ENCODE results near the gene ATM. TPM values are rescaled to one million over a fixed set of nuclear protein-coding genes. Genes with fewer than 3 reads are reported as not detected.
A peak's percentile ranks its signal among the peaks of the same experiment; 100 is the strongest.

Gene ATM
- total RNA-seq, 2 donors from 2014 or later = 60.9 to 63.0 TPM

DNA sequence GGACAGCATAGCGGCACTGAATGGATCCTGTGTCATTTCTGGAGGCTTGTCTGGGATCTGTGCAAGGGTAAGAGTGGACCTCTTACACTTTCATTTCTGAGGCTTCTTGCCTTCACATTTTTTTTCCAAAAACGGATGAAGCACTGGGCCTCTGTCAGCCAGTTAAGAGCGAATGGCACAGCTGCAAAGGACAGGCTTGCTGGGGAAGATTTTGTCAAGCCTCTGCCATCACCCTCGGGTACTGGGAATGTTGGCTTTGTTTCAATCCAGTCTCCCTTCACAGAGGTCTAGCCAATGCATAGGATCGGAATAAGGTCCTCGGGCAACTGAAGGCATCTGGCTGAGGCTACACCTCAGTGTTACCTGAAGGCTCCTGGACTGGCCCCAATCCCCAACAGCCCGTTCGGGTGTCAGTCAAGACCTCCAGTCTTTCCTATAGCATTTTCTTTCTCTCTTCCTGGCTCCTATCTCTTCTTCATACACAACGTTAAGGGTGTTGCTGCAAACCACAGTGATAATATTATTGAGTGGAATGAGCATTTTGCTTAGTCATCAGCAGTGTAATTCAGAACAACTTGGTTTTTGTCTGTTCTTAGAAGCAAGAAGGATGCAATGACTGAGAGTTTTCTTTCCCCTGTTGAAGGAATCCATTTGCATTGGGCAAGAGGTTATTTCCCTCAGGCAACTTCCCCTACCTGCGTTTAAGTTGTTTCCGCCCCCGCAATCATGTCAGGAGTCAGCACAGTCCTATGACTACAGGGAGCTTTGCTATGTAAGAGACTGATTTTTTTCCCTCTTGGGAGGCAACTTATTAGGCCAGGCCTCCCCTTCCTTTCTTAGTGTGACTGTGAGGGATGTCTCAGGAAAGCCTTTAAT lies 23.2 kb upstream of the ATM start:
- Histone ChIP-seq H3K27ac (ENCODE audit: low read depth, low read length) (no peak overlapping the region), H3K4me1 (ENCODE audit: control insufficient read depth, insufficient read depth, low read length) (no peaks in the 10 kb centered on the region), H3K9me3 (ENCODE audit: control insufficient read depth, low read length) (peaks cover 16% of the 10 kb centered on the region), H3K9ac (ENCODE audit: extremely low read depth, low read length, poor library complexity, severe bottlenecking) (no peak overlapping the region), H3K27me3 (ENCODE audit: control insufficient read depth, insufficient read depth, low read length, poor library complexity, severe bottlenecking) (no peaks in the 10 kb centered on the region), H3K4me3 (ENCODE audit: low read length) (no peak overlapping the region), H3K36me3 (ENCODE audit: control insufficient read depth, insufficient read depth, low read length) (peaks cover 51% of the 10 kb centered on the region)
- peaks cover 50% of the 10 kb centered on the region for H3K36me3 Mint-ChIP-seq (ENCODE audit: low read depth)
- TF ChIP-seq, protein P1, sequence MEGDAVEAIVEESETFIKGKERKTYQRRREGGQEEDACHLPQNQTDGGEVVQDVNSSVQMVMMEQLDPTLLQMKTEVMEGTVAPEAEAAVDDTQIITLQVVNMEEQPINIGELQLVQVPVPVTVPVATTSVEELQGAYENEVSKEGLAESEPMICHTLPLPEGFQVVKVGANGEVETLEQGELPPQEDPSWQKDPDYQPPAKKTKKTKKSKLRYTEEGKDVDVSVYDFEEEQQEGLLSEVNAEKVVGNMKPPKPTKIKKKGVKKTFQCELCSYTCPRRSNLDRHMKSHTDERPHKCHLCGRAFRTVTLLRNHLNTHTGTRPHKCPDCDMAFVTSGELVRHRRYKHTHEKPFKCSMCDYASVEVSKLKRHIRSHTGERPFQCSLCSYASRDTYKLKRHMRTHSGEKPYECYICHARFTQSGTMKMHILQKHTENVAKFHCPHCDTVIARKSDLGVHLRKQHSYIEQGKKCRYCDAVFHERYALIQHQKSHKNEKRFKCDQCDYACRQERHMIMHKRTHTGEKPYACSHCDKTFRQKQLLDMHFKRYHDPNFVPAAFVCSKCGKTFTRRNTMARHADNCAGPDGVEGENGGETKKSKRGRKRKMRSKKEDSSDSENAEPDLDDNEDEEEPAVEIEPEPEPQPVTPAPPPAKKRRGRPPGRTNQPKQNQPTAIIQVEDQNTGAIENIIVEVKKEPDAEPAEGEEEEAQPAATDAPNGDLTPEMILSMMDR (conservative IDR thresholded peaks at IDR 0.05) = no peak
- no peaks in the 10 kb centered on the region for H3K27me3 Mint-ChIP-seq (ENCODE audit: insufficient read depth)
- no peak overlapping the region for H3K4me3 Mint-ChIP-seq
- peaks cover 19% of the 10 kb centered on the region for H3K4me1 Mint-ChIP-seq
- H3K9me3 Mint-ChIP-seq = peaks cover 9% of the 10 kb centered on the region
- H3K27ac Mint-ChIP-seq = peak overlapping the region; percentile 72
- no peak for DNase-seq
- WGBS, 2 experiments (ENCODE audit: insufficient coverage in 1 of 2, insufficient read length in 1 of 2) = 90 to 94% methylated on average over 6 to 12 of the region's 12 CpGs

GRCh38 chr11:108203075-108203474 lies 19.8 kb upstream of the ATM start:
- peaks cover 58% of the 10 kb centered on the region for H3K36me3 Mint-ChIP-seq (ENCODE audit: low read depth)
- Histone ChIP-seq H3K9ac (ENCODE audit: extremely low read depth, low read length, poor library complexity, severe bottlenecking) (no peak overlapping the region), H3K36me3 (ENCODE audit: control insufficient read depth, insufficient read depth, low read length) (peaks cover 58% of the 10 kb centered on the region), H3K9me3 (ENCODE audit: control insufficient read depth, low read length) (peaks cover 49% of the 10 kb centered on the region), H3K27ac (ENCODE audit: low read depth, low read length) (no peak overlapping the region), H3K27me3 (ENCODE audit: control insufficient read depth, insufficient read depth, low read length, poor library complexity, severe bottlenecking) (no peaks in the 10 kb centered on the region), H3K4me3 (ENCODE audit: low read length) (no peak overlapping the region), H3K4me1 (ENCODE audit: control insufficient read depth, insufficient read depth, low read length) (no peaks in the 10 kb centered on the region)
- TF ChIP-seq, protein P1 (conservative IDR thresholded peaks at IDR 0.05) = no peak
- peaks cover 27% of the 10 kb centered on the region for H3K9me3 Mint-ChIP-seq
- H3K27ac Mint-ChIP-seq = no peak overlapping the region
- no peak overlapping the region for H3K4me3 Mint-ChIP-seq
- H3K27me3 Mint-ChIP-seq (ENCODE audit: insufficient read depth) = no peaks in the 10 kb centered on the region
- H3K4me1 Mint-ChIP-seq = peaks cover 19% of the 10 kb centered on the region
- DNase-seq = no peak
- 86 to 88% methylated on average over 2 of the region's 2 CpGs for WGBS, 2 experiments (ENCODE audit: insufficient coverage in 1 of 2, insufficient read length in 1 of 2)

DNA sequence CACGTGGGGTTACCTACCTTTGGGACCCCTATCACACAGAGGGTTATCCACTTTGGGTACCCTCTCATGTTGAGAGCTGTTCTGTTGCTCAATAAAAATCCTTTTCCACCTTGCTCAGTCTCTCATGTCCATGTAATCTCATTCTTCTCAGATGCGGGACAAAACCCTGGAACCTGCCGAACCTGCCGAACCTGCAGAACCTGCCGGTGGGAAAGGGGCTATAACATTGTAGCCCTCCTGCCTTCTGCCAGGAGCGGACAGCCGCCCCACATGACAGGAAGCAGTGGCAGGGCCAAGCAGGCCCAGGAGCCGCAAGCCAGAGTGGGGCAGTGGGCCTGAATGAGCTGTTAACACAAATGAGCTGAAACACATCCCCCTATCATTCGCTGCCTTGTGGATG lies 18.5 kb upstream of the ATM start:
- H3K4me3 Mint-ChIP-seq = no peak overlapping the region
- H3K4me1 ChIP-seq (ENCODE audit: control insufficient read depth, insufficient read depth, low read length) = no peaks in the 10 kb centered on the region
- H3K27me3 ChIP-seq (ENCODE audit: control insufficient read depth, insufficient read depth, low read length, poor library complexity, severe bottlenecking) = no peaks in the 10 kb centered on the region
- H3K9me3 Mint-ChIP-seq = peaks cover 27% of the 10 kb centered on the region
- H3K4me1 Mint-ChIP-seq = peaks cover 19% of the 10 kb centered on the region
- H3K9ac ChIP-seq (ENCODE audit: extremely low read depth, low read length, poor library complexity, severe bottlenecking) = no peak overlapping the region
- peaks cover 57% of the 10 kb centered on the region for H3K9me3 ChIP-seq (ENCODE audit: control insufficient read depth, low read length)
- H3K27me3 Mint-ChIP-seq (ENCODE audit: insufficient read depth) = no peaks in the 10 kb centered on the region
- DNase-seq = no peak
- WGBS, 2 experiments (ENCODE audit: insufficient coverage in 1 of 2, insufficient read length in 1 of 2) = 92% methylated on average over 7 to 9 of the region's 9 CpGs
- no peak overlapping the region for H3K27ac ChIP-seq (ENCODE audit: low read depth, low read length)
- peaks cover 55% of the 10 kb centered on the region for H3K36me3 Mint-ChIP-seq (ENCODE audit: low read depth)
- no peak overlapping the region for H3K27ac Mint-ChIP-seq
- TF ChIP-seq, protein P1 (conservative IDR thresholded peaks at IDR 0.05) = no peak
- peak overlapping the region; percentile 2 for H3K4me3 ChIP-seq (ENCODE audit: low read length)
- peaks cover 69% of the 10 kb centered on the region for H3K36me3 ChIP-seq (ENCODE audit: control insufficient read depth, insufficient read depth, low read length)
